HG03442 (cell line): Measurements from ENCODE around the gene PARP8.
"Not testable (repeated sequence)": the region's sequence is repeated elsewhere in the genome, so short reads cannot be mapped to it uniquely, and the experiment has no call there.

Source experiments
- ATAC-seq: cut with Tn5 transposase; IDR thresholded peaks from one replicate; pipeline ENCODE4 v1.9.1; 2021; ENCODE audit warnings: mild to moderate bottlenecking, moderate library complexity; ENCODE audit not compliant: unreplicated experiment

Gene PARP8

GRCh38 chr5:50666261-50667022, at the start of gene PARP8:
PARP8 (plus strand) TSS chr5:50666637; CDS start chr5:50667096, 459 bp downstream.
- peak; percentile 43 for ATAC-seq

GRCh38 chr5:50623666-50624065, 42.8 kb upstream of the PARP8 start:
- ATAC-seq, result no peak

GRCh38 chr5:50634866-50635265, 31.6 kb upstream of the PARP8 start:
- ATAC-seq, result not testable (repeated sequence)

- not testable (repeated sequence) for ATAC-seq
Measured at GRCh38 chr5:50637576-50637975, 28.9 kb upstream of the PARP8 start.

GRCh38 chr5:50646591-50646990, 19.8 kb upstream of the PARP8 start:
- no peak for ATAC-seq

GRCh38 chr5:50647726-50648125, 18.7 kb upstream of the PARP8 start:
- no peak for ATAC-seq

- peak; percentile 99 for ATAC-seq
Measured at GRCh38 chr5:50653946-50654345, 12.5 kb upstream of the PARP8 start.

GRCh38 chr5:50655067-50655809, 11.2 kb upstream of the PARP8 start:
- no peak for ATAC-seq

- no peak for ATAC-seq
Measured at GRCh38 chr5:50655810-50656205, 10.6 kb upstream of the PARP8 start.

- no peak for ATAC-seq
Measured at GRCh38 chr5:50657044-50657443, 9.4 kb upstream of the PARP8 start.

GRCh38 chr5:50658246-50658645, 8.2 kb upstream of the PARP8 start:
- ATAC-seq, result no peak

GRCh38 chr5:50663636-50664035, 2.8 kb upstream of the PARP8 start:
- no peak for ATAC-seq

GRCh38 chr5:50665091-50665490, 1.3 kb upstream of the PARP8 start:
- no peak for ATAC-seq

GRCh38 chr5:50665761-50666202, 655 bp upstream of the PARP8 start:
- ATAC-seq, result not testable (repeated sequence)

GRCh38 chr5:50667023-50667652, 701 bp downstream of the PARP8 start:
- ATAC-seq, result peak; percentile 29

- peak; percentile 87 for ATAC-seq
Measured at GRCh38 chr5:50667653-50668595, 1.5 kb downstream of the PARP8 start.

GRCh38 chr5:50668636-50669035, 2.2 kb downstream of the PARP8 start:
- not testable (repeated sequence) for ATAC-seq

- ATAC-seq, result no peak
Measured at GRCh38 chr5:50672663-50673062, 6.2 kb downstream of the PARP8 start.

GRCh38 chr5:50673444-50673843, 7.0 kb downstream of the PARP8 start:
- ATAC-seq, result not testable (repeated sequence)

GRCh38 chr5:50675385-50675784, 8.9 kb downstream of the PARP8 start:
- ATAC-seq, result no peak
